Colonic mucosa (tissue), 4 donors: ENCODE data around the gene QRFP. TPM values are rescaled to one million over a fixed set of nuclear protein-coding genes. Genes with fewer than 3 reads are reported as not detected.

Source experiments
- DNase-seq: peaks from one replicate; pipeline ENCODE4 v3.0.0-alpha.2; 2020
- H3K27ac ChIP-seq: fragments of 200-600 bp; one replicate; pipeline ENCODE4 v1.8.0; 2021
- H3K27me3 ChIP-seq: fragments of 200-600 bp; one replicate; pipeline ENCODE4 v1.8.0; 2021
- H3K36me3 ChIP-seq: fragments of 200-600 bp; one replicate; pipeline ENCODE4 v1.8.0; 2021
- H3K4me1 ChIP-seq: fragments of 200-600 bp; one replicate; pipeline ENCODE4 v1.8.0; 2021; ENCODE audit warnings: mild to moderate bottlenecking
- H3K4me3 ChIP-seq: fragments of 200-600 bp; one replicate; pipeline ENCODE4 v1.8.0; 2021
- H3K9ac ChIP-seq, 2 donors: one replicate each; pipeline ENCODE4 v1.7.0; 2013; ENCODE audit warnings: control low read depth in 2 of 2, low read depth in 2 of 2, low read length in 2 of 2
- H3K9me3 ChIP-seq: fragments of 200-600 bp; one replicate; pipeline ENCODE4 v1.8.0; 2021
- intact Hi-C: fragments of 100-400 bp; cut with DNase I; formaldehyde crosslinking; loops from one replicate; pipeline ENCODE4 v1.14.1; 2022
- total RNA-seq, 2 donors: library from RNA; stranded (reverse); fragmentation: NEBNext Ultra II Directional in 1 of 2; extraction: Animal tissue kit (Norgen Biotek cat#: 25700) in 1 of 2; gene quantifications; one replicate each; pipeline ENCODE4 v1.2.1, GENCODE V29; 2021
- TF ChIP-seq, protein P1 (sequence below): fragments of 200-600 bp; IDR thresholded peaks from one replicate; pipeline ENCODE4 v1.8.0; 2022; ENCODE audit warnings: antibody characterized with exemption, mild to moderate bottlenecking
- donor health status: healthy.
- donor health status: DM: no; HTN: no; CAD: no.
- donor health status: DM: no; HTN: no; CAD: no.

QRFP gene
- total RNA-seq, 2 donors from 2014 or later: 0.77 TPM; not detected in 1

DNA sequence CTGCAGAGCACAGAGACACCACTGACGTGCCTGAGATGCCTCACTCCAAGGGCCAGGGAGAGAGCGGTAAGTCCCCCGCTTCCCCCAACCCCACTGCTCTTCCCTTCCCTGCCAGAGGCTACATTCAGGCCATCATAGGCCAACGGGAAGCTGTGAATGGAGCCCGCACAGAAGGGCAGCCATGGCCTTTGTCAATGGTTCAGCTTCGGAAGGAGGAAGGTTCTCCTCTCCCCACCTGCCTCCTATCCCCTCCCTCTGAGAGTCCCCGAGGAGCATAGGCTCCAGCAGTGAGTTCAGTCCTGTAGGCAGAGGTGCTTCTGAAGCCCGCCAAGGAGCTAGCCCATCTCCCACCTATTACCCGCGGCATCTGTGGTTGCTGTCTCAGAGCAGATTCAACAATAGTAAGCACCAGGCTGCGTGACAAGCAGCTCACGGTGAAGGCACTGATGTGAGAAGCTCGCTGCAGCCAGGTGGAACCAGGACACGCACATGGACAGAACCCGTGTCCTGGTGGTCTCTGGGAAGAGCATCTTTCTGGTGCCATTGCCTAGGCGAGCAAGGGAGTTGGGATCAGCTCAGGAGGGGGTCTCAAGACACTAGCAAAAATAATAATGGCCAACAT, 15.9 kb downstream of the QRFP start:
- TF ChIP-seq, protein P1, sequence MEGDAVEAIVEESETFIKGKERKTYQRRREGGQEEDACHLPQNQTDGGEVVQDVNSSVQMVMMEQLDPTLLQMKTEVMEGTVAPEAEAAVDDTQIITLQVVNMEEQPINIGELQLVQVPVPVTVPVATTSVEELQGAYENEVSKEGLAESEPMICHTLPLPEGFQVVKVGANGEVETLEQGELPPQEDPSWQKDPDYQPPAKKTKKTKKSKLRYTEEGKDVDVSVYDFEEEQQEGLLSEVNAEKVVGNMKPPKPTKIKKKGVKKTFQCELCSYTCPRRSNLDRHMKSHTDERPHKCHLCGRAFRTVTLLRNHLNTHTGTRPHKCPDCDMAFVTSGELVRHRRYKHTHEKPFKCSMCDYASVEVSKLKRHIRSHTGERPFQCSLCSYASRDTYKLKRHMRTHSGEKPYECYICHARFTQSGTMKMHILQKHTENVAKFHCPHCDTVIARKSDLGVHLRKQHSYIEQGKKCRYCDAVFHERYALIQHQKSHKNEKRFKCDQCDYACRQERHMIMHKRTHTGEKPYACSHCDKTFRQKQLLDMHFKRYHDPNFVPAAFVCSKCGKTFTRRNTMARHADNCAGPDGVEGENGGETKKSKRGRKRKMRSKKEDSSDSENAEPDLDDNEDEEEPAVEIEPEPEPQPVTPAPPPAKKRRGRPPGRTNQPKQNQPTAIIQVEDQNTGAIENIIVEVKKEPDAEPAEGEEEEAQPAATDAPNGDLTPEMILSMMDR: no peak
- intact Hi-C loops: no loop called here
- Histone ChIP-seq H3K4me1 (no peaks in the 10 kb centered on the region), H3K4me3 (no peak overlapping the region), H3K9me3 (no peaks in the 10 kb centered on the region), H3K27ac (no peak overlapping the region), H3K36me3 (peaks cover 38% of the 10 kb centered on the region), H3K27me3 (no peaks in the 10 kb centered on the region), H3K9ac (no peak overlapping the region)
- DNase-seq: no peak

DNA sequence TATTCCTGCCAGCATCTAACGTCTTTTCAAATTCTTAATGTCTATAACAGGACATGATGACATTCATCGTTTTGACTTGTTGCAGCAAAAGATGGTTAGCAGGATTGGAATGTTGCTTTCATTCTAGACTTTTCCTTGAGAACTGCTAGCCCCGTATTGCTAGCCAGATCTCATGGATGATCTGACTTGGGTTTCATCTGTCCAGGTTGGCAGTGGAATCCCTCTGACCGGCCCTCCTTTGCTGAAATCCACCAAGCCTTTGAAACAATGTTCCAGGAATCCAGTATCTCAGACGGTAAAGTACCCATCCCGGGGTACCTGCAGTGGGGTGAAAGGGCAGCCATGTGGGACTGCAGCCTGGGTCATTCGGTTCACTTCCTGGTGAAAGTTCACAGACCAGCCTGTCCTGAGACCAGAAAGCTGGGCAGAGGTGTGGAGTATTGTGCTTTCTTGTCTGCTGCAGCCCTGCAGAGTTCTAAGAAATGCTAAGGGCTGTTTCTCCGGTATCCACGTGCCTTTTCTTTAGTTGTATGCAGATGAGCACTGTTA, 16.7 kb downstream of the QRFP start:
- H3K27me3 ChIP-seq: no peaks in the 10 kb centered on the region
- no peaks in the 10 kb centered on the region for H3K4me1 ChIP-seq
- TF ChIP-seq, protein P1: no peak
- no peak overlapping the region for H3K27ac ChIP-seq
- no peak overlapping the region for H3K4me3 ChIP-seq
- H3K9ac ChIP-seq: no peak overlapping the region
- no peaks in the 10 kb centered on the region for H3K9me3 ChIP-seq
- intact Hi-C loops: no loop called here
- peaks cover 37% of the 10 kb centered on the region for H3K36me3 ChIP-seq
- no peak for DNase-seq

DNA sequence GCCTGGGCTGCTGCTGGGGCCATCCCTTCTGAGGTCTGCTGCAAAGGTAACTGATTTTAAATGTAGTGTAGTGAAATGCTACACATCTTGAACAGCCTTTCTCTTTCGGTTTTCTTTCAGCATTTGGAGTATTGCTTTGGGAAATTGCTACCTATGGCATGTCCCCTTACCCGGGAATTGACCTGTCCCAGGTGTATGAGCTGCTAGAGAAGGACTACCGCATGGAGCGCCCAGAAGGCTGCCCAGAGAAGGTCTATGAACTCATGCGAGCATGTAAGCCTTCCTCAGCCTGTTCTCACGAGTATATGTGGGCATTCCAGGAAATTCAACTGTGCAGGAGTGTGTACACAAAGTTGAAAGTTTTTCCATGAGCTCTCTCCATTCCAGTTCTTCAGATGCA, 18.3 kb downstream of the QRFP start:
- H3K9ac ChIP-seq: no peak overlapping the region
- H3K36me3 ChIP-seq: peaks cover 21% of the 10 kb centered on the region
- H3K27me3 ChIP-seq: no peaks in the 10 kb centered on the region
- DNase-seq: no peak
- H3K4me1 ChIP-seq: no peaks in the 10 kb centered on the region
- H3K9me3 ChIP-seq: no peaks in the 10 kb centered on the region
- no peak overlapping the region for H3K4me3 ChIP-seq
- intact Hi-C loops: no loop called here
- no peak overlapping the region for H3K27ac ChIP-seq
- TF ChIP-seq, protein P1: no peak

DNA sequence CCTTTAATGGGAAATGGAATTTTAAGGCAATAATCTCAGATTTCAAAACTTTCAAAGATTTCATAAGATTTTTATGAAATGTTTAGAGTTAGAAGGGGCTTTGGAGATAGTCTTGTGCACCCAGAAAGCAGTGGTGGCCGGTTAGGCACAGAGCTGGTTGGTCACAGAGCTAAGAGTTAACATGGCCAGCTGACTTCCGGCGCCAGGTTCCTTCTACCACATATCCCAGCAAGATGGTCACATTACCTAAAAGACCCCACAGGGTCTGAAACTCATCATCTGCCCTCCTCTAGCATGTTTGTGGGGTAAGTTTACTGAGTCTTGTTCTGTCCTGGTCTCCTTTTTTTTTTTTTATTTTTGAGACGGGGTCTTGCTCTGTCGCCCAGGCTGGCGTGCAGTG, 19.3 kb downstream of the QRFP start:
- H3K36me3 ChIP-seq: peaks cover 21% of the 10 kb centered on the region
- no peak overlapping the region for H3K4me3 ChIP-seq
- TF ChIP-seq, protein P1: no peak
- intact Hi-C loops: no loop called here
- no peak overlapping the region for H3K9ac ChIP-seq
- H3K27ac ChIP-seq: no peak overlapping the region
- no peaks in the 10 kb centered on the region for H3K27me3 ChIP-seq
- no peaks in the 10 kb centered on the region for H3K4me1 ChIP-seq
- no peaks in the 10 kb centered on the region for H3K9me3 ChIP-seq
- no peak for DNase-seq

DNA sequence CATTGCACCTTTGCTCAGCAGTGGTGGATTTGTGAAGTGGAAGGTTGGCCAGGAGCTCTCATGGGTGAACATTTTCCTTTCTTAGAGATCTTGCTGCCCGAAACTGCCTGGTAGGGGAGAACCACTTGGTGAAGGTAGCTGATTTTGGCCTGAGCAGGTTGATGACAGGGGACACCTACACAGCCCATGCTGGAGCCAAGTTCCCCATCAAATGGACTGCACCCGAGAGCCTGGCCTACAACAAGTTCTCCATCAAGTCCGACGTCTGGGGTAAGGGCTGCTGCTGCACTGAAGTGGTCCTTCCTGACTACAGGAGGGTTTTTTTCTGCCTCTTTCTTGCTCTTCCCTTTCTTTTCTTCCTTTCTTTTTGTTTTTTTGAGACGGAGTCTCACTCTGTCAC, 21.8 kb downstream of the QRFP start:
- H3K9ac ChIP-seq: no peak overlapping the region
- H3K27me3 ChIP-seq: no peaks in the 10 kb centered on the region
- H3K4me1 ChIP-seq: no peaks in the 10 kb centered on the region
- no peak for DNase-seq
- no peaks in the 10 kb centered on the region for H3K9me3 ChIP-seq
- intact Hi-C loops: loop anchor here (5.0 kb wide), 1 partner anchor 123 kb away; no protein-coding TSS in a partner anchor
- H3K36me3 ChIP-seq: peaks cover under 1% of the 10 kb centered on the region
- TF ChIP-seq, protein P1: no peak
- no peak overlapping the region for H3K27ac ChIP-seq
- H3K4me3 ChIP-seq: no peak overlapping the region
